CD4-positive, alpha-beta T cell treated with Interleukin-17A for 1 hour (primary cell): ENCODE measurements around the gene CSNK1G1.

ENCODE experiments used
- DNase-seq: peaks from one replicate; pipeline ENCODE4 v3.0.0-alpha.2; 2020

Gene CSNK1G1

DNA sequence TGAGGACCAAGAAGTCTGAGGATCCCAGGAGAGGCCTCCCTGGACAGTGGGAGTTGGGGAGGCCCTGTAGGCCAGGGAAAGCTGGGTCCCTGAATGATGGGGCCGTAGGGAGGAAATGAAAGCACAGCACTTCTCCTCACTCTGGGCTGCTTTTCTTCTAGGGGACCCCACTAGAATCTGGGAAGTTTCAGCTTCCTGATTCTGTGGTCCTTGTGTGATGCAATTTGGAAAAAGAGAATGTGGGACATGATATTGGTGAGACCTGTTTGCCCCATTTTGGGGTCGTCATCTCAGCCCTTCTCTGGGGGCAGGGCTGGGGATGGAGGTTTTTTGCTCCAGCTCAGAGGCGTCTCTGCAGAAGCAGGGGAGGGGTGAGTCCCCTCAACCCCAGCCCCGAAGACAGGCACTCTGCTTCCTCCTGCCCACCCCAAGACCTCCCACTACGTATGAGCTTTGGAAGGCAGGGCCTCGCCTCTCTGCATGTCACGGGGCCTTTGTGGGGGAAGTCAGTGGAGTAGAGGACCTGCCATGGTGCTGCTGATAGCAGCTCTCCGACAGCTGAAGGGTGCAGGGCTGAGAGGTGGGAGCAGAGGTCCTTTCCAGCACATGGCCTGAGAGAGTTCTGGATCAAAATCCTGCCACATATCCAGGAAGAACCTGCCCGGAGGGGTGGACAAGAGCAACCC lies 205.9 kb downstream of the CSNK1G1 start:
- no peak for DNase-seq

DNA sequence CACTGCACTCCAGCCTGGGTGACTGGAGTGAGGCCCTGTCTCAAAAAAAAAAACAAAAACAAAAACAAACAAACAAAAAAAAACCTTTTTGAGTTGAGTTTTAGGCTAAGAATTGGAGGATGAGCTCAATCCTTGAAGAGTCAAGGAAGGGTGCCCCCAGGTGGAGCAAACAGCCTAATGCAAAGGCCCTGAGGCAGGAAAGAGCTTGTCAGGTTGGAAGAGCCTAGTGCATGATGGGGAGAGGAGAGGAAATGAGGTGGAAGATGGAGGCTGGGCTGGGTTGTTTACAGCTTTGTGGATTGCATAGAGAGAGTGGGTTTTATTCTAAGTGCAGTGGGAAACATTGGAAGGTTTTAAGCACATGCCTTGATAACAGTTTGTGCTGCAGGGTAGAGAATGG lies 206.5 kb downstream of the CSNK1G1 start:
- DNase-seq, result no peak

DNA sequence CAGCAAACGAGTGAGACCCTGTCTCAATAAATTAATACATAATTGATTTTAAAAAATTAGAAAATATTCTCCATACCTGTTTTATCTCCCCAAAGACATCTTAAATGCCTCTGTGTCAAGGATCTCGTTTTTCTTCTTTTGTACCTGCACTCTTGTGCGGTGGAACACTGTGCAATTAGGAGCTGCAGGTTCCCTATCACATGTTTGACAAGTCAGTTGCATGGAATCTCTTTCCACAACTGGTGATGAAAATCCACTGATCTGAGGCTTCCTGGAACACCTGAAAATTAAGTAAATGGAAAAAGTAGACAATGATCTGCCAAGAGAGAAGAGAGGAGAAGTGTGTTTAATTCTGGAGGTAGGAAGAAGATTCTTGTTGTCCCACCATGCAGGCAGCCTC lies 207.4 kb downstream of the CSNK1G1 start:
- DNase-seq, result no peak

- no peak for DNase-seq
Measured at GRCh38 chr15:64148168-64148567, 207.8 kb downstream of the CSNK1G1 start.

DNA sequence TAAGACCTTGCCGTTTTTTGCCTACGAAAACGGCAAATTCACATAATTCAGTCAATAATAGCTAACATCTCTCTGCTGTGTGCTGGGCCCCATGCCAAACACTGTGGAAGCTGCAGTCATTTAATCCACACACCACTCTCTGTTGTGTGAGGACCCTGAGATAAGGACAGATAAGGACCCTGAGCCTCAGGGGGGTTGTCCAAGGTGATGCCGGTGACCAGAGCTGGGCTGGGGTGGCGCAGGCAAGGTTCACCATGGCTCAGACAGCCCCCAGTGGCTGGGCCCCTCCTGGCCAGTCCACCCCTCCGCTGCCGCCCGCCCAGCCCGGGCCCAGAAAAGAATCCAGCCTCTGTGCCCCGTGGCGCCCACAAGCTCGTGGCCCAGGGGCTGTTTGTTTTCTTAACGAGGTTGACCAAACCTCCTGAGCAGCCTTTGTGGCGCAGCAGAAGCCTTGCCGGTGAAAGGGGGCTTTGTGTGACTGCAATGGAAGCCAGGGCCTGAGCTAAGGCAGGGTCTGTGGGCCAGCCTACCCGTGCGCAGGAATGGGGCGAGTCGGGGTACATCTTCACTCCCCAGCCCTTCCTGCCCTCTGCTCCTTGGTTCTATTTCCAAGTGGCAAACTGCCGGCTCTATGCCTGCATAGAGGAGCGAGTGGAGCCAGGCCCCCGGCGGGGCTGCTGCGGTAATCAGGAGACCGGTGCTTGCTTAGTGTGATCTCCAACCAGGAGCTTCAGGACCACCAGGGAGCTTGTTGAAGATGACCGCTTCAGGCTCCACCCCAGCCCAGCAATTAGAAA lies 208.9 kb downstream of the CSNK1G1 start:
- no peak for DNase-seq

DNA sequence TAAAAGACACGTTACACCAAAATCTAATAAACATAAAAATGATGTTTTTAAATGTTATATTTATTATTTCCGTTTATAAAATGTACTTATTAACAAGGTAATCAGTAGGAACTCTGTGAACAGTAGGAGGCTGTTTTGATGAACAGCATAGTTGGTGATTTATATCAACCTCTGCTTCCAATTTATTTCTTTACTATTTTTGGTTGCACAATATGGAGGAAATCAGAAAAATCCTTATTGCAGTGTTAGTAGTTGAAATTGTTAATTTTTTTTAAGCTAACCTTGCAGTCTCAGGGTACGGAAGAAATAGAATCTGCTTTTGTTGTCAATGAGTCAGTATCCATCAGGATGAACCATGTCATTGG lies 209.5 kb downstream of the CSNK1G1 start:
- DNase-seq, result no peak

DNA sequence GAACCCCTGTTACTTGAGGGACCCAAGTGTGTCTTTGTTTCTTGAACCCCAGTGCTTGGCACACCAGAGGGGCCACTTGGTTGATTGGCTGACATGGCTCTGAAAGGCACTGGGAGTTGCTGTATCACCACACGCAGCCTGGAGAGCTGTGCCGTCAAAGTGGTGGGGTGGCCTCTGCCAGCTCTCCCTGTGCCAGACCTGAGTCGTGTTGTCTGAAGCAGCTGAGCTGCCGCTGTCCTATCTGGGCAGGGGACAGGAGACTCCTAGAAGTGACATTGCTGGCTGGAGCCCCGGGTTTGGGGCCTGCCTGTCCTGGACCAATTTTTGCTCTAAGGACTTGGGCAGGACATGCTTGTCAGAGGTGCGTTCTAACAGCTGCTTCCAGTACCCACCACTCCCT lies 209.9 kb downstream of the CSNK1G1 start:
- DNase-seq, result no peak

DNA sequence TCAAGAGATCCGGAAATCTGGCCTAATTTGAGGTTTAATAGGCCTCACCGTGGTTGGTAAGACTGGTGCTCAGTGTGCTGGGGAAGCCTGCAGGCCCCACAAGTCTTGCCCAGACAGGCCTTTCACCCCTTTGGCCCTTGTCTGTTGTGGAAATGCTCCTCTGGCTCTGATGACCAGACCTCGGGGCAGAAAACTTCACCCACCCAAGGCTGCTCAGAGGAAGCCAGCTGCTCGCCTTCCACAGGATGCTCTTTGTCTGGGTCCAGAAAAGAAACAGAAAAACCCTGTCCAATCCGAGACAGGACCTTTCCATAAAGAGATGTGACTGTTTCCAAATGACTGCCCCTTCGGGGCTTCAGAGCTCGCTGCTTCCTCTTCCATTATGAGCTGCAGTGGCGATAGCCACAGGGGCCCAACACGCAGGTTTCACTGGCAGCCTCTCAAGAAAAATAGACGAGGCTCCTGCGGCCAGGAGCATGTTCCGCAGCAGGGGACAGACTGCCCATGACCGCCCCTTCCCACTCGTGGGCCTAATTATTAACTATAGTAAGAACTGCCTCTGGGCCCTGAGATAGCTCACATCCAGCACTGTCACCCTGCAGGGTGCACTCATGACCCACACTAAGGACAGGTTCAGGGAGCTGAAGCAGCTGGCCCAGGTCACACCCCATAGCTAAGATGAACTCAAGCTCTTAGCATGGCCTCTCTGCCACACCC lies 211.2 kb downstream of the CSNK1G1 start:
- DNase-seq, result no peak

DNA sequence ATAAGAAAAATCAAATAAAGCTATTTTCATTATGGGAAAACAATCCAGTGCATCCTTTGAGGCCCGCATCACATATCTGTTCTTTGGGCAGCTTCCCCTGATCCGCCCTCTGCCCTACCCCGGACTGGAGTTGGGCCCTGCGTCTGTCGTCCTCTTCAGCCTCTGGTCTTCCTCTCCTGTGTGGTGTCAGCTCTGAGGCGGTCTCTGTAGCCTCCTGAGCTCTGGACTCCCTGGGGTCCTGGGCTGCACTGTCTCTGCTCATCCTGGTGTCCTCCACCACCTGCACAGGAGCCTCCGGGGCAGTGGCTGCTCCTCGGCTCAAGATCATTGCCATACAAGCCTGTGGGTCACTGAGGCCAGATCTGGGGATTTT lies 211.8 kb downstream of the CSNK1G1 start:
- no peak for DNase-seq

GRCh38 chr15:64143276-64143675 lies 212.7 kb downstream of the CSNK1G1 start:
- no peak for DNase-seq

GRCh38 chr15:64141798-64142512 lies 214.0 kb downstream of the CSNK1G1 start:
- DNase-seq, result no peak

DNA sequence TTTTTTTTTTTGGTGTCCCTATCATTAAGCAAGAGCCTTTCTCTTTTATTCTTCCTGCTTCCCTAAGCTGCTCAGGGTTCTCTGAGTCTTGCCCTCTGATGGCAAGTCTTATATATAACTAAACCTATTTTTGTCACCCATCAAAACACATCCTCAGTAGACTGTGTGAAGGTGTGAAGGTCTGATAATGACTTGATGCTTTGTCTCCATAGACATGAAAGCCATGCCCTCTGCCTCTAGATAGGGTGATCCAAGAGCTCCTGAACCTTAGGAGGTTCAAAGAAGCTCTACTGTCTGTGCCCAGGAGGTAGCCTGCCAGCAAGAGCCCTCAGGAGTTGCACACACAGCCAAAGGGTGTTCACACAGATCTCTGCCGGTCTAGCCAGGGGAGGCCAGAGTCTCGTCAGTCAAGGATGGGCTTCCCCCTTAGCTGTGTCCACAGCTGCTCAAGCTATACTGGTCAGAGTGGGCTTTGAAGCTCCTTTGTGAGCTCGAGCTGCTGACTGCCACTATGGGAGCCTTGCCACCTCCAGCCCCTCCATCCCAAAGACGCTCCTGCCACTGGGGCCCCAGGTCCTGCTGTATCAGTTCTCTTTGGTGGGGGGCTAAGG lies 217.5 kb downstream of the CSNK1G1 start:
- DNase-seq, result no peak

DNA sequence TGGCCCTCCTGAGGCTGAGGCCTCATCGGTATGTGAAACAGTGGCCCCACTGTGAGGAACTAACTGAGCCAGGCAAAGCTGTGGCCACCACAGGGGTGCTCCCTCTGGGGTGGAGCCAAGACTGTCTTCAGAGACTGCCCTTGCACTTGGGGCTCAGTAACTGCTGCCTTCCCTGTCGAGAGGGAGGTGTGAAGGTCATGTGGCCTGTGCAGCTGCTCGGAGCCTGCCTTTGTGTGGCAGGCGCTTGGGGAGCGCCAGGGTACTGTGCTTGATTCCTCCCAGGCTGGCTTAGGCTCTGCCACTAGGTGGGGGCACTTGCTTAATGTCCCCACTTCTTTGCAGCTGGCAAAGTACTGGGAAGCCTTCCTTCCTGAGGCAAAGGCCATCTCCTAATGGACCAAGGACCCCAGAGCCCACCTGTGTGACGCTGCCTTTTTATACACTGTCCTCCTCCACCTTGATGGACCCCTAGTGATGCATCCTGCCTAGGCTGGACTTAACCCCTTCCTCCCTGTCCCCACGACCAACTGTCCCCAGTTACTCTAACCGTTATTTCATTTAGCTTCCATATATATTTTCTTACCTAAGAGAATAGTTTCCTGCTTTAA lies 218.6 kb downstream of the CSNK1G1 start:
- no peak for DNase-seq

DNA sequence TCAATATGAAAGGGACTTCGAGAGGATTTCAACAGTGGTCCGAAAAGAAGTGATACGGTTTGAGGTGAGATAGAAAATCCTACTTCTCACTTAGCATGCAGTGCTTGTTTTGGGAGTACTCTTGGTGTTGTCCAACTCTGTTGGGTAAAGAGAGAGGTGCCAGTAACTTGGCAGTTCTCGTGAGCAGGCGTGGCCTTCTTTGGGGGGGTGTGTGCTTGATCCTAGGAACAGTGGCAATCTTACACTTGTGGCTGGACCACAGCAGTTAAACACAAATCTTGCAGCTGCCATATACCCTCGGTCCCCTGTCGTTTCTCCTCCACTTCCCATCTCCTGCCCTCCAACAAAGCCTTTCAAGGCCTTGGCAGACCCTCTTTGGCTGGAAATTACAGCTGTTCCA lies 219.6 kb downstream of the CSNK1G1 start:
- DNase-seq, result no peak

DNA sequence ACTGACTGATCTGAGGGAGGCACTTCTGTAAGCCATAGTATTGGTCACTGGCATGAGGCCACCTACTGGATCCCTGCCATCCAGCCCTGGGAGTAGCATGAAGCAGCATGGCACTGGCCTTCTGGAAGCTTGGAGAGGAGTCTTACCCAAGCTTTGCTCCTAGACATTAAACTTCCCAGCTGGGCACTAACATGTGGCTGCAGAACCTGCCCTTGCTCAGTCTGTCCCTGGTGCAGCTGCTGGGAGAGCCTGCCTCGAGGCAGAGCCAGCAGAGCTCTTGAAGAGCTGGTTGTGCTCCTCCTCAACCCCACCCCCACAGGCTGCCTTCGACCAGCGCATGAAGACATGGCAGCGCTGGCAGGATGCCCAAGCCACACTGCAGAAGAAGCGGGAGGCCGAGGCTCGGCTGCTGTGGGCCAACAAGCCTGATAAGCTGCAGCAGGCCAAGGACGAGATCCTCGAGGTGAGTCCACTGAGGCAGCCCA lies 221.6 kb downstream of the CSNK1G1 start:
- DNase-seq, result no peak

- no peak for DNase-seq
Measured at GRCh38 chr15:64133623-64134344, 222.2 kb downstream of the CSNK1G1 start.

GRCh38 chr15:64132217-64132616 lies 223.8 kb downstream of the CSNK1G1 start:
- DNase-seq, result no peak

GRCh38 chr15:64131547-64131946 lies 224.4 kb downstream of the CSNK1G1 start:
- DNase-seq, result no peak

DNA sequence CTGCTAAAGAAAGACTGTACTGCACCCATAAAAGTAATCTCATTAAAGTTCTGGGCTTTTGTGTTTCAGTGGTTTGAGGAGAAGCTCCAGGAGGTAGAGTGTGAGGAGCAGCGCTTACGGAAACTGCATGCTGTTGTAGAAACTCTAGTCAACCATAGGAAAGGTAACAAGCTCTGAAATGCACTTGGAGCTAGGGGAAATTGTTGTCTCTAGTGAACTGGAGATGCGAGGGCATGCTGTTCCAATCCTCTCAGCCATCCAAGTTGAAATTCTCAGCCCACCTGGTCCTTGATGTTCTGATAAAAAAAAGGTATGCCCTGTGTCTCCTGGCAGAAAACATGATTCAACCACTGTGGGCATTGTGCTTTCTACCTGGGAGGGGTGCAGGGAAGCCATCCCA lies 225.8 kb downstream of the CSNK1G1 start:
- DNase-seq, result no peak

- DNase-seq, result no peak
Measured at GRCh38 chr15:64127521-64128270, 228.3 kb downstream of the CSNK1G1 start.

DNA sequence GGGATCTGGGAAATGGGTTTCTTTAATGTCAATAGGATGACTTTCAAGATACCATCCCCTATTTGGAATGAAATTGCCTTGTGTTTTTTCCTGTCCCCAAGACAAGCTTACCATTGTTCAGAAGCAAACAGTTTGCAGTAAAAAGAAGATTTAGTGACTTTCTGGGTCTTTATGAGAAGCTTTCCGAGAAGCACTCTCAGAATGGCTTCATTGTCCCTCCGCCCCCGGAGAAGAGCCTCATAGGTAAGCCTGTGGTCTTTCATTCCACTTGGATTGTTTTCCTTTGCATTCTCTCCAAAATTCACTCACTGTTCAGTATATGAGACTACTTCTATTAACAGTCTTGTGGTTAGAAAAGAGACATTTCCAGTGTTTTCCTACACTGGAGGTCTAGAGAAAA lies 230.0 kb downstream of the CSNK1G1 start:
- DNase-seq, result no peak
